GM18519 (cell line): ENCODE measurements around the gene SAMD1.

Experiments used
- ATAC-seq: cut with Tn5 transposase; IDR thresholded peaks from one replicate; pipeline ENCODE4 v1.9.1; 2021; ENCODE audit warnings: mild to moderate bottlenecking, moderate library complexity; ENCODE audit not compliant: unreplicated experiment, low FRiP score

SAMD1 gene

GRCh38 chr19:14114439-14114838 lies 23.9 kb upstream of the SAMD1 start:
- ATAC-seq = no peak

- no peak for ATAC-seq
These were observed 23.3 kb upstream of the SAMD1 start for GRCh38 chr19:14113762-14114414.

DNA sequence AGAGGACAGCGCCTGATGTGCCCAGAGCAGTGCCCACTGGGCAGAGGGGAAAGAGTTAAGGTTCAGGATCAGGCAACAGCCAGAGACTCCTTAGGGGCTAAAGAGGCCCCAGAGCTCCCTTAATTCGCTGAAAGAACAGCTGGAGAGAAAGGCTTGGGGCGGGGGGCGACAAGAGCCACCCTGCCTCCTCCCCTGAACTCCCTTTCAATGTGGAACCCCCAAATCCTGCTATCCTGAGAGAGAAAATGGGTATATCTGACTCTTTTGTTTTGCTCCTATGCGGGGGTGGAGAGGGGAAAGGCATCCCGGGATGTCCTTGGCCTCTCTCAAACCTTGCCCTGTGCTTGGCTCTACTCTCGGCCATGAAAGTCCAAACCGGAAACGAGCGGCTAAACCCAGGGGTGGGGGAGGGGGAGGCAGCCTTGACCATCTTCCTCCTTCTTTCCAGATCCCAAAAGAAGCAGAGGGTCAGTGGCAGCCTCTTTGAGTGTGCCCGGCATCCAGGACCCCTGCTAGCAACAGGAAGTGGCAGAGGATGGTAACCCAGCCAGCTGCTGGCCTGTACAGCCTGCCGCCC lies 22.3 kb upstream of the SAMD1 start:
- ATAC-seq = no peak

DNA sequence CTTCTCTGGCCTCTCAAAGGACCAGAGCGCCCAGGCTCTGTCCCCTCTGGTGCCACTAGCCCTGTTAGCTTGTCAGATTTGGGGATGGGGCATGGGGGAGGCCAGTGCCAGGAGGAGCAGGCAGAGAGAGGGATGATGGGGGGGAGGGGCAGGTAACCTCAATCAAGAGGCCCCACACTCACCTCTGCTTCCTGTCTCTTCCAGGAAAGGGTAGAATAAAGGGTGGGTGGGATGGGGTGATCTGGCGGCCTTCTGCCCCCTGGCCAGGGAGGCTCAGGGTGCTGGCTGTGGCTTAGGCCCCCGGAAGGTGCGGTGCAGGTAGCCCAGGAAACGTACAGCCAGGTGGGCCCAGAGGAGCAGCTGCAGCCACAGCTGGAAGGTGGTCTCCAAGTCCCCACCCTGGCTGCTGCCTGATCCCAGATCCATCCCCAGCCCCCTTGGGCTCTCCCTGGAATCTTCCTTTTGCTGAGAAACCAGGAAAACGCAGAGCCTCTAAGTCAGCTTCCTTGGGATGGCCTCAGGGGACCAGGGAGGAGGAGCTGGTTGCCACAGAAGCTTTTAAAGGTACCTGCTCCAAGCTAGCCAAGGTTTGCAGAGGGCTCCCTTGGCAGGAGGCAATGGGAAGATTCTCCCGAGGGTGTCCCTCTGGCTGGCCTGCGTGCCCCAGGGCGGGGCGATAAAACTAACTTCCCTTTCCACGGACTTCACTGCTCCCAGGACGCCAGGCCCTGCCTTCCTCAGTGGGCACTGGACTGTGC lies 21.7 kb upstream of the SAMD1 start:
- no peak for ATAC-seq

- no peak for ATAC-seq
These were observed 20.9 kb upstream of the SAMD1 start for GRCh38 chr19:14111486-14111885.

GRCh38 chr19:14110650-14111049 lies 20.1 kb upstream of the SAMD1 start:
- no peak for ATAC-seq

GRCh38 chr19:14107581-14108461 lies 17.3 kb upstream of the SAMD1 start:
- ATAC-seq = no peak

DNA sequence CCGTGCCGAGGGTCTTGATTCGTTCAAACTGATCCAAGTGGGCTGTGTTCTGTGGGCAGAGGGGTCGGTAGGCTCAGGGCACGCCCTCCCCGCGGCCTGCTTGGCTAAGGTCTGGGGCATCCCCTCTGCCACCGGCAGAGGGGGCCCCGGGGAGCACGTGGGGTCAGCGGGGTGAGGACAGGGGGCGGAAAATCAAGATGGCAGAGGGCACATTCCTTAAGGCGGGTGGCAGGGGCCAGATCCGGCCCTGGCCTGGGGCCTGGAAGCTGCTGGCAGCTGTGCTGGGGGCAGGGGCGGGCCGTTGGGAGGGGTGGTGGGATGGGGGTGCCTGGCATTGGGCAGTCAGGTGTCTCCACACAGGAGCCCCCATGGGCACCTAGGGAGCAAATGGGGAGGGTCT lies 16.3 kb upstream of the SAMD1 start:
- ATAC-seq = no peak

- no peak for ATAC-seq
These were observed 15.1 kb upstream of the SAMD1 start for GRCh38 chr19:14105680-14106079.

GRCh38 chr19:14103310-14103709 lies 12.8 kb upstream of the SAMD1 start:
- no peak for ATAC-seq

GRCh38 chr19:14102756-14103155 lies 12.2 kb upstream of the SAMD1 start:
- ATAC-seq = no peak

DNA sequence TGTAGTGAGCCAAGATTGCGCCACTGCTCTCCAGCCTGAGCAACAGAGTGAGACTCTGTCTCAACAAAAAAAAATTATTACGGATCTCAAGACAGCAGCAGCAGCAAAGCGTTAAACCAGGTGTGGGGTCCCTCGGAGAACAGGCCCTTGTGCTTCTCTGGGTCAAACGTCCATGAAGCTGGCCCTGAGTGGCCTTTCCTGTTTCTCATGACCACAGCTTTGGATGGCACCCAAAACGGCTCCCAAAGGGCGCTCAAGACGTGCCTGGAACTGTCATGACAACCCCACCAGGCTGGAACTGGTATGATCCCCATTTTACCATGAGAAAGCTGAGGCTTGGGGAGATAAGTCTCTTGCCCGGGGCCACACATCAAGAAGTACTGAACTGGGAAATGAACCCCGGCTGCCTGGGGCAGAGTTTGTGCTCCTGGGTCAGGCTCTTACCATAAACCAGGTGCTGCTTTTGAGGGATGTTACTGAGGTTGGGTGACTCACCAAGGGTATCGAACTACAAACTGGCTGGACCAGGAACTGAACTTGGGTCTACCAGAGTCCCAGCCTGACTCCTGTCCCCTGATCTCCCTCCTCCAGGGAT lies 11.6 kb upstream of the SAMD1 start:
- ATAC-seq = no peak

DNA sequence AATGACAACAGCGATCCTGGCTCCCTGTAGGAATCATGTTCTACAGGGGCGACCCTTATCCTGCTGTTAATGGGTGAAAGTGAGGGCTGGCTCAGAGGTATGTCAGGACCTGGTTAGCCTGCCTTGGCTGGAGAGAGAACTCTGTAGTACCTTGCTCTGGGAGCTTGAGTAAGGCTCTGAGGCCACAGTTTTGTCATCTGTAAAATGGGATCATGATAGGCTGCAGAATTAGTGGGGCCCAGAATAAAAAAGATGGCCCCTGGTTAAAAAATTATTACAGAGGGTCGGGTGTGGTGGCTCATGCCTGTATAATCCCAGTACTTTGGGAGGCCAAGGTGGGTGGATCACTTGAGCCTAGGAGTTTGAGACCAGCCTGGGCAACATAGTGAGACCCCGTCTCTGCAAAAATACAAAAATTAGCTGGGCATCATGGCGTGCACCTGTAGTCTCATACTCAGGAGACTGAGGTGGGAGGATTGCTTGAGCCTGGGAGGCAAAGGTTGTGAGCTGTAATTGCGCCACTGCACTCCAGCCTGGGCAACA lies 10.5 kb upstream of the SAMD1 start:
- ATAC-seq = no peak

DNA sequence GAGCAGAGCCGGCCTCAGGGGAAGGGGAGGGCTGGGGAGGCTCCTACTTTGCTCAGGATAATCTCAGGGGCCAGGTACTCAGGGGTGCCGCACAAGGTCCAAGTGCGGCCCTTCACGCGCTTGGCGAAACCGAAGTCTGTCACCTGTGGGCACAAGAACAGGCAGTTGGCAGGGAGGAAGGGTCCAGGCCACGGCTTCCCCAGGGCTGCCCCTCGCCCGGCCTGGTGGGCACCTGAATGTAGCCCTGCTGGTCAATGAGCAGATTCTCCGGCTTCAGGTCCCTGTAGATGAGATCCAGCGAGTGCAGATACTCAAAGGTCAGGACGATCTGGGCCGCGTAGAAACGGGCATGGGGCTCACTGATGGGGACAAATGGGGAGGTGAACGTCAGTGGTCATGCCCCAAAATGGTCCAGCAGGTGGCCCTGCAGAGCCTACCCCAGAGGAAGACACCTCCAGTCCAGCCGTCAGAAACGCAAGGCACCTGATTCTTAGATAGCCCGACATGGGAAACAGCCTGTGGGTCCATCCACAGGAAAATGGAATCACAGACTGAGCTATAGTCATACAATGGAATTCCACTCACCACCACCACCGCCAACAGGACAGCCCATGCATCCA lies 7.1 kb upstream of the SAMD1 start:
- no peak for ATAC-seq

- ATAC-seq = no peak
These were observed 5.9 kb upstream of the SAMD1 start for GRCh38 chr19:14096272-14096992.

GRCh38 chr19:14094854-14095253 lies 4.3 kb upstream of the SAMD1 start:
- no peak for ATAC-seq

DNA sequence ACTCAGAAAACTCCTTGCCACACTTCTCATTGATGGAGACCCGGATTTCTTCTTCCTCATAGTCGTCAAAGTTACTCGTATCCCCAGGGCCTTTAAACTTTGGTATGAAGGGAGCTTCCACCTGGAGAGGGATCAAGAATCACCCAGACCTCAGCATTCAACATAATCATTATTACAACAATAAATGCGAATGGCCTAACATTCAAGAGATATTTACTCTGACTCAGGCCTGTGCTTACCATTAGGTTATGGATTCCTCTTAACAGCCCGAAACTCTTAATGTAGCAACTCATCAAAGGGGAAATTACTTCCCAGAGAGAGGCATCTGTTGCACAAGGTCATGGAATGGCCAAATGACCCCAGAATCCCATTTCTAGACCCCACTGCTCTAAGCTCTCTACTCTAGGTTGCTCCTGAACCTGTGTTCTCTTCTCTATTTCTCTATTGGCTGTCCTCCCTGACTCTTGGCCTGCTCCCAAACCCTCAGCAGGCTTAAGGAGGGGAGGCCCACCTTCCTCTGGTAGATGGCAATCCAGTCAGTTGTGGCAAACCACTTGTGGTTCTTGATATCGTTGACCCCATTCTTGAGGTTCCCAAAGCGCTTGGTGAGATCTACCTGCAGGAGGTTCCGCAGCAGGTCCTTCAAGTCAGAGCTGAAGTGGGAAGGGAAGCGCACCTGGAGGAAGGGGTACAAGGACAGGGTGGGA lies 2.7 kb upstream of the SAMD1 start:
- no peak for ATAC-seq

GRCh38 chr19:14091813-14092462 lies 1.4 kb upstream of the SAMD1 start:
- ATAC-seq = no peak
